Left renal pelvis (tissue), 4 donors: ENCODE results near the gene ZNF831. TPM values are rescaled to one million over a fixed set of nuclear protein-coding genes. Genes with fewer than 3 reads are reported as not detected.

Experiments used
- DNase-seq, 4 donors: peaks; one replicate each; pipeline ENCODE4 v3.0.0-alpha.2; 2013; ENCODE audit warnings: low read depth in 4 of 4, low spot score in 3 of 4
- polyA plus RNA-seq, 4 donors: library from polyadenylated mRNA; unstranded; fragments of 120-200 nt; gene quantifications; one replicate each; pipeline ENCODE4 v1.2.1, GENCODE V29; 2013; ENCODE audit not compliant: insufficient read length in 4 of 4

ZNF831 gene
- under 1 TPM; 0.06 to 0.11 (median 0.09) TPM for polyA plus RNA-seq

GRCh38 chr20:59163631-59164530 is at the start of gene ZNF831:
TSS of gene ZNF831 (plus strand) at chr20:59163821. CDS start at chr20:59191020, 27,199 bp downstream.
- no peak for DNase-seq

- DNase-seq: no peak
These were observed 46.1 kb upstream of the ZNF831 start for GRCh38 chr20:59117526-59117925.

- no peak for DNase-seq
These were observed 44.8 kb upstream of the ZNF831 start for GRCh38 chr20:59118855-59119254.

DNA sequence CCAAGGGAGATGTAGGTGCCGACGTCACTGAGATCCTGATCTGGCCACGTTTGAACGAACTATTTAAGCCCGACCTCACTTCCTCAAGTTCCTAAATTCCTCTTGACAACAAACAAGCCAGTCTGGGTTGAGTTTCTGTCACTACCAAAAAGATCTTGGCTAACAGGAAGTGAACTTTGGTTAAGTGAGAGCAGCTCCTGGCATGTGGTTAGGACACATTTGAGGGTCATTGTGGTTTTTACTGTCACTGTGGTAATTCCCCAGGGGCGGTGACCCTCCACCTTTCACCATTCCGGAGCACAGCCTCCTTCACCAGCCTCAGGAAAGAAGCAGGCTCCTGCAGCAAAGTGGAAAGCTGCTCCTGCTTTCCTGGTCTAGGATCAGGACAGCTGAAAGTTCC is 43.1 kb upstream of the ZNF831 start:
- DNase-seq: no peak

DNA sequence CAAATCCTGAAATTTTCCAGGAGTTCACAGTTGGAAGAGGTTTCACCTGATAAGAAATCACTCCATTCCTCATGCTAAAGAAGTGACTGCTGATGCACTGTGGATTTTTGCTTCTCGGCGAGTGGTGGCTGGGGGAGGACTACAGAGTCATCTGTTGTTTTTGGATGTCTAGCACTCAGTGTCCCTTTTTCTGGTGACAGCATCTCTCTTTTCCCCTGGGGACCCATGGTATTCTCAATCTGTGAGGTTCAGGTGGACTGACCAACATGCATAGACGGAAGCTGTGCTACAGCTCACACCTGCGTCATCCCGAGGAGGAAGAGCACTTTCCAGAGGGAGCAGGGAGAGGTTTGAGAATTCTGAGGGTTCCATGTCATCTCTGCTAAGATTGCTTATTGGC is 42.7 kb upstream of the ZNF831 start:
- DNase-seq: no peak

DNA sequence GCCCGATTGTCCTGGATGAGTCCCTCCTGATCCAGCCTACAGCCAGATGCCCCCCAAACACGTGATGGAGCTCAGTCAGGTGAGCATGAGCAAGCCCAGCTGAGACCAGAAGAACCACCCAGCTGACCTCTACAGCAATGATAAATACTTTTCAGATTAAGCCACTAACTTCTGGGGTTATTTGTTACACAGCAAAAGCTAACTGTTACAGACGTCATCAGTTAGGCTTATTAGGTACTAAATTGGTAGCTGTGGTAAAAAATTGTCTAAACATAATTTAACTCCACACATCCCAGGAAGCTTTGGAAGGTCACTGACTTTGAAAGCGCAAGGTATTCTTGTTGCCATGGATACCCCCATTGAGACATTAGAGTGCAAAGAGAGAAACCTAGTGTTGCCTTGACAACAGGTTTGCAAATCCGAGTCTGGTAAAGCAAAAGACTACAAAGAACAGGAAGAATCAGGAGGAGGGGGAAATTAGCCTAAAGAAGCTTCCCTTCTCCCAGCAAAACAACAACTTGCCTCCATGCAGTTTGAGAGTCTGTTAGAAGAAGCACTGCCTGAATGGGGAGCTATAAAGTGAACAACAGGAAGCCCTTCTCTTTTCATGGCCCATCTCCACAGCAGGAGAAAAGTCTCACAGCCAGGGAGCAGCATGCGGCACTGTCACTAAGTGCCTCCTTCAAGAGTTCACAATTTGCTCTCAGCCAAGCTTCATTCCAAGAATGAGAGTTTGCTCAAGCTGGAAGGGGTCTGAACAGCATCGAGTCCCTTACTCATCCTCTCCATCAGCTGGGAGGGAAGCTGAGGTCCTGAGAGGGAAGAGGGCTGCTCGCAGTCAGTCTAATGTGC is 41.7 kb upstream of the ZNF831 start:
- DNase-seq: no peak

DNA sequence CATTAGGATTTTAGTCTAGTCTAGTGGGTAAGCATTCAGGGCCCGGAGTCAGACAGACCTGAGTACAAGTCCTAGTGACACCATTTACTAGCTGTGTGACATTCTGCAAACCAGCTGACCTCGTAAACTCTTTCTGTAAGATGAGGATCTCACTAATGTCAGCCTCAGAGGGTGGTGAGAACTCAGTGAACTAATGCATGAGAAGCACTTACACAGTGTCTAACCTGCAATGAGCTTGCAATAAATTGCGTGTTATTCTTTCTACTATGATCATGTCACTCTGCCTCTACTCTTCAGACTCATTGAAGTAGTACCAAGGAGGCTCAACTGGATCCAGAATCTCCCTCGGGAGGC is 41.1 kb upstream of the ZNF831 start:
- no peak for DNase-seq

- no peak for DNase-seq
These were observed 40.5 kb upstream of the ZNF831 start for GRCh38 chr20:59123011-59123677.

DNA sequence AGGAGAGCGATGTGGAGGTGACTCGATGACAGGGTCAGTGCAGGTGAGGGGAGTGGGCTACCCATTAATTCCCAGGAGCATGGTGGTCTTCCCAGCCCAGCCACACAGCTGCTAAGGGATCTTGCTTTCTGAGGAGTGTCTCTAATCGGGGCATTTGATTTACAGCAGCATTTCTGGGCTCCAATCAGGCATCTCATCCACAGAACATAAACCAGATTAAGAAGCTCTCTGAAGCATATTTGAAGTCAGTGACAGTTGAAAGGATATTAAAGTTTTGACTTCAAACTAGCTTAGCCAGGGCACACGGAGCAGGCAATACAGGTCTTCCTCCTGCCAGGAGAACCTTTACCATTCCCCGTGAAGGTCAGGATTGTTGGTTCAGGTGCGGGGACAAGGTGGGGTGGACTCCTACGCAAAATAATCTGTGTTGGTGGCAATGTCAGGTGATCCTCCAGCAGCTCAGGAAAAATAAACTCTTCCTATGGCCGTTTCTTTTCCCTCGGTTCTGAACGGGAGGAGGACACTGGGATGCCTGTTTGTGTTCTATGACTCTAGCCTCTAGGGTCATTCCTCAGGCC is 39.9 kb upstream of the ZNF831 start:
- DNase-seq: peak in 1 of 4 donors; percentile 36

GRCh38 chr20:59124296-59125029 is 39.2 kb upstream of the ZNF831 start:
- no peak for DNase-seq

DNA sequence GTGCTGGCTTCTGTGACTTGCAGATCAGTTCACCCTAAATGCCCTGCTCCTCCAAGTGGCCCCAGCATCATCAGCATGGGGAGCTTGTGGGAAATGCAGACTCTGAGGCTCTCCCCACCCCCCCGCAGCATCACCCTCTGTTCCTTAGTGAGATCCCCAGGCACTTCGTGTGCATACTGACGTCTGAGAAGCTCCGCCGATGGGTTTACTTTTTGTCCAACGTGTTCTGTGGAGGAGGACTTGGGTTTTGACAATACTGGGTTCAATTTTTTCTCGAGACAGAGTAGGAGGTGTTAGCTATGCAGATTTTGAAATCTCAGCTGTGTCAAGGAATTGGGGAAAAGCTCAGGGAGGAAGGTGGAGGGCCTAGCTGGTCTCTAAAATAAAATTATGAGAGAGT is 38.3 kb upstream of the ZNF831 start:
- DNase-seq: no peak

GRCh38 chr20:59125836-59126235 is 37.8 kb upstream of the ZNF831 start:
- DNase-seq: no peak

- no peak for DNase-seq
These were observed 35.8 kb upstream of the ZNF831 start for GRCh38 chr20:59127839-59128238.

DNA sequence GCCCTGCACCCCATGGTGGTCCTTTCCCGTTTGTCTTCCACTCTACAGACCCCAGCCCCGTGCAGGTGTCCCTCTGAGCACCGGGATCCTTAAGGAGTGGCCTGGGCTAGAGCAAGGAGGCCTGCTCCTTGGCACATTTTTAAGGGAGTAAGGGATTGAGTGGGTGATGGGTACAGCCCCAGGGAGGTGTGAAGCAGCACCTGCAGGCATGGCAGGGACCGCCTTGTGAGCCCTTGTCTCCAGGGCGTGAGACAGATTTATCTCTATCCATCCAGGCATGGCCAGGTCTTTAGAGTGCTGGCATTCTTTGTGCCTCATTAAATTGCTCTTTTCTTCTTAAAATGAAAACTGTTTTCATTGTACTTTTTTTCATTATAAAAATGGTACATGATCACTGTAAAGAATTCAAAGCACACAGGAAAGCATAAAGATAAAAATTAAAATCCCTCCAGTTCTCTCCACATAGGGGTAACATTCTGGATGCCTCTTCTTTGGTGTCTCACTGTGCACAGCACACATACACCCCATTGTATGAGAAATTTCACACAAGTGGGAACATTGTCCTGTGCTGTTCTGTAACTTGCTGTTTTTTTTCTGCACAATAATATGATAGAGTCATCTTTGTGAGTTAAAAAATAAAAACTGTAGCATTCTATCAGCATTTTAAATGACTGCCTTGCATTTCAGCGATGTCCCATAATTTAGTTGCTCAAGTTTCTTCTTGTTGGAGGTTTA is 31.9 kb upstream of the ZNF831 start:
- DNase-seq: no peak

DNA sequence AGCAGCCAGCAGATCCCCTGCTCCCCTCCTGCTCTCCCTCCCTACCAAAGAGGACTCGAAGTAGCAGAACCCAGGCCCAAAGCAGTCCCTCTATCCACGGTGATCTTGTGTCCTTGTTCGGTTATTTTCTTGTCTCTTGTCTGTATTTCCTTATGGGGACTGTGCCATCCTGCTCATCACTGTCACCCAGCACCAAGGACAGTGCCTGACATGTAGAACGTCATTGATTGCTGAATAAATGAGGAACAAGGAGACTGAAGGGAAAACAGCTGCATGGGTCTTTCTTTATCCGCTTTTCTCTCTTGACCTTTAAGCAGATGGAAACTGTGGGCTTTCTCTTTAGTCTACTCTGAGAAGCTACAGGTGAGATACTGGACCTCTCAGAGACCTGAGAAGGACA is 29.4 kb upstream of the ZNF831 start:
- no peak for DNase-seq

DNA sequence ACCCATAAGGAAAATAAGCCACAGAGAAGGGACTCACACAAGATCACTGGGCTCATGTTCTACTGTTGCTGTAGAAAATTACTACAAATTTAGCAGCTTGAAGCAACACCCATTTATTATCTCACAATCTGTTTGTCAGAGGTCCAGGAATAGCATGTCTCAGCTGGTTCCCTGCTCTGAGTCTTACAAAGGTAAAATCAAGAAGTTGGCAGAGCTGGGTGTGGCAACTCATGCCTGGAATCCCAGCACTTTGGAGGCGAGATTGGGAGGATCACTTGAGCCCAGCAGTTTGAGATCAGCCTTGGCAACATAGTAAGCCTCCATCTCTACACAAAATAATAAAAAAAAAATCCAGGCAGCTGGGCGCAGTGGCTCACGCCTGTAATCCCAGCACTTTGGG is 28.5 kb upstream of the ZNF831 start:
- DNase-seq: no peak

DNA sequence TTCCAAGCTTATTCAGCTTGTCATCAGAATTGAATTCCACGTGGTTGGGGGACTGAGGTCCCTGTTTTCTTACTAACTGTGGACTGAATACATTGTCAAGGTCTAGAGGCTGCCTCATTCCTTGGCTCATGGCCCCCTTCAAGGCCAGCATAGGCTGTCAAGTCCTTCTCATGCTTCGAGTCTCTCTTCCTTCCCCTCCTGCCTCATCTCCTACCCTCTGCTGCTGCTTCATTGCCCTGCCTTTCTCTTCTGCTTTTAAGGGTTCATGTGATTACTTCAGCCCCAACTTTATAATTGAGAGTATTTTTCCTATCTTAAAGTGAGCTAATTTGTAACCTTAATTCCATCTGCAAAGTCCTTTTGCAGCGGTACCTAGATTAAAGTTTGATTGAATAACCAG is 27.6 kb upstream of the ZNF831 start:
- no peak for DNase-seq

DNA sequence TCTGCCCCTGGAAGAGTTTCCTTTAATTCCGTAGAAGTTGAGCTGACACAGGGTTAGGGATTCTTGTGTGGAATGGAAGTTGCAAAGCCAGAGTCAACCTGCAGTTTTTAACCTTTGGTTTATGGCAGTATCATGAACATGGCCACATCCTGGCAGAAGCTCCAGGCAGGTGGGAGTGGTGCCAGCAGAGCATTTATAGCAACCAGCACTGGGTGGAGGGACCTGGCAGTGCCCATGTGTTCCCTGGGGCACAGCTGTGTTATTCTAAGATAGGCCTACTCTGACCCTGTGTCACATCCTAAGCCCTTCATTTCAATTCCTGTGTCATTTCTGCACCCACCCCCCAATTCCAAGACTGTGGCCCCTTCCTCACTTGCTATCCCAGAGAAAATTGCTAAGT is 26.1 kb upstream of the ZNF831 start:
- no peak for DNase-seq

DNA sequence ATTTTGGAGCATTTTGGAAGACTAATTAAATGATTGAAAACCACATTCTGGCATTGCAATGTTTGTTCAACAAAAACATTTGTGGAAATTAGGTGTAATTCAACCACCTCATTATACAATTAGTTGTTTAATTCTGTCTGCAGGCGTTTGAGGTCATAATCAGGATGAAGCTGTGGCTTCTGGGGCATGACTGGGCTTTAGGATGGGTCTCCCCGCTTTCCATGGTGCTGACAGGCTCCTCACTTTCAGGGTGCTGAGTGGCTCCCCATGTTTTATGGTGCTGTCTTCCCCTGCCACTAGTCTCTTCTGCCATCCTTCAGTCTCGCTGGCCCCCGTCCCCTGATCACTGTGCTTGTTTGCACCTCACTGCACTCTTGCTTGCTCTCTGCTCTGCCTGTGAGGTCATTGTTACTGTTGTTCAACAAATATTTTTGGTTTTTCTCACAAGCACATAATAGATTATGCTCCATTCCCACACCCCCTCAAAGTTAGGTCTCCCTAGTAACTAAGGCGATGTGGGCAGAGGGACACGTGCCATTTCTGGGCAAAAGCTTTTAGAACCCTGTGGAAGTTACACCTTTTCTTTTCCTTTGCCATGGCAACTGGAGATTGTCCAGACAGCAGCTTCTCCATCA is 25.4 kb upstream of the ZNF831 start:
- DNase-seq: no peak
